ENCODE results near the gene RNF169.
A peak's percentile ranks its signal among the peaks of the same experiment; 100 is the strongest.
"Not testable (repeated sequence)": the region's sequence is repeated elsewhere in the genome, so short reads cannot be mapped to it uniquely, and the experiment has no call there.

RNF169 gene

DNA sequence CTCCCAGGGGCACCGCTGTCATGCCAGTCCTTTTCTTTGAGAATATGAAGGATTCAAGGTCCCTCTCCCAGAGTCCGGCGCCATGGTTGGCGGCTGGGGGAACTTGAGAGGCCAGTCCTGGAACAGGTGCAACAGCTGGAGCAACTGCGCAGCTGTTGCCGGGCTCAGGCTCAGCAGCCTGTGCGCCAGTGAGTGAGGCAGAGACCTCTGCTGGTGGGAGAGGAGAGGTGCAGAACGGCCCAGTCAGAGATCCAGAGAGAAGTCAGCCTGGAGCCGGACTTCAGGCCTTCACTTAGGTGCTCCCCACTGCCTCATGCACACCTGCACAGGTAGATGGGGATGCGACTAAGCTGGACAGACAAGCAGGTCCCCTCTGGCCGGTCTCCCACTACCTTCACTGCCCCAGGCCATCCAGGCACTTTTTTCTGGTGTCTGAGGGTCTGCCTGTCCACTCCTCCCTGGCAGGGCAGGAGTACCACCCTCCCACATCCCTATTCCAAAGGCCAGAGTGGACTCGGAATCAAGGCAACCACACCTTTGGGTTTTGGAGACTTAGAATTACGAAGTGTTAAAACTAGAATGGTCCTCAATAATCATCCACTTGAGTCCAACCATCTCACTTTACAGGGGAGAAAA is 22.0 kb upstream of the RNF169 start:
- peak in 1 of 2 donors; percentile 36 for DNase-seq (ENCODE audit: low read depth in 2 of 2)

DNA sequence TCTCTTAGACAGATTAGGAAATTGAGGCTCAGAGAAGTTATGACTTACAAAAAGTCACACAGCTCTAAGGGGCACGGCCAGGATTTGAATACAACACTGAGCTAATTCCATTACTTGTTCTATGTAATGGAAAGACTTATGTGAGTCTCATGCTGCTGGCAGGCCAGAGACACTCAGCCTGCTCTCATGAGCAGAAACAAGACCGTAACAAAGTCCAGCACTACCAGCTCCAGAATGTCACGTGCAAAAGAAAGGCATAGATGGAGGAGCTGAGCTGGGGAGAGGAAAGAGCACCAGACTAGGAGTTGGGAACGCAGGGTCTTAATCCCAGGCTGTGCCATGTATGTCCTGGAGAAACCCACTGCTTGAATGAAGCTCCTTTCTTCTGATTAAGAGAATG is 19.3 kb upstream of the RNF169 start:
- DNase-seq (ENCODE audit: low read depth in 2 of 2) = no peak

DNA sequence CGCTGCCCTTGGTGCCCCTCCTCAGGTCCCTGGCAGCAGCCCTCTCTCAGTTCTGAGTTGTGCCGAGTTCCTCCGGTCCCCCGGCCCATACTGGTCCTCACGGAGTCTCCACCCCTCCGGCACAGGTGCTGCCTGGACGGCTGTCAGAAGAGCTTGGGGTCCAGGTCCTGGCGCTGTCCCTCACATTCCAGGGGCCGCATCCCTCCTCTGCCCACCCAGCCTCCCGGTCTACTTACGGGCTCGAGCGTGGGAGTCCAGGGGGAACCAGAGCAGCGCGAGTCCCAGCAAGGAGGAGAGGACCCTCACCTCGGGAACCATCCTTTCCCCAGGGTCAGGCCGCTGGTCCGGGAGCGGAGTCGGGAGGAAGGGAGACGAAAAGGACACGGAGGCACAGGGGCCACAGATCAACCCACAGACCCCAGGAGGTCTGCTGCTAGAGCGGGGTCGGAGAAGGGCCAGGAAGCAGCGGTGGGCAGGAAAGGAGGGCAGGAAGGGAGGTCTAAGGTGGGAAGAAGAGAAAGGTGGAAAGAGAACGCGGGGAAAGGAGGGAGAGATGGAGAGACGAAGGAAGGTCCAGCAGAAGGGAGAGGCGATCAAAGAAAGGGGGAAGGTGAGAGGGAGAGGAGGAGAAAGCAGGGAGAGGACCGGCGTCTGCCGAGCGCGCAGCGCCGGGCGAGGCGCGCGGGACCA is 17.9 kb upstream of the RNF169 start:
- DNase-seq (ENCODE audit: low read depth in 2 of 2) = no peak

DNA sequence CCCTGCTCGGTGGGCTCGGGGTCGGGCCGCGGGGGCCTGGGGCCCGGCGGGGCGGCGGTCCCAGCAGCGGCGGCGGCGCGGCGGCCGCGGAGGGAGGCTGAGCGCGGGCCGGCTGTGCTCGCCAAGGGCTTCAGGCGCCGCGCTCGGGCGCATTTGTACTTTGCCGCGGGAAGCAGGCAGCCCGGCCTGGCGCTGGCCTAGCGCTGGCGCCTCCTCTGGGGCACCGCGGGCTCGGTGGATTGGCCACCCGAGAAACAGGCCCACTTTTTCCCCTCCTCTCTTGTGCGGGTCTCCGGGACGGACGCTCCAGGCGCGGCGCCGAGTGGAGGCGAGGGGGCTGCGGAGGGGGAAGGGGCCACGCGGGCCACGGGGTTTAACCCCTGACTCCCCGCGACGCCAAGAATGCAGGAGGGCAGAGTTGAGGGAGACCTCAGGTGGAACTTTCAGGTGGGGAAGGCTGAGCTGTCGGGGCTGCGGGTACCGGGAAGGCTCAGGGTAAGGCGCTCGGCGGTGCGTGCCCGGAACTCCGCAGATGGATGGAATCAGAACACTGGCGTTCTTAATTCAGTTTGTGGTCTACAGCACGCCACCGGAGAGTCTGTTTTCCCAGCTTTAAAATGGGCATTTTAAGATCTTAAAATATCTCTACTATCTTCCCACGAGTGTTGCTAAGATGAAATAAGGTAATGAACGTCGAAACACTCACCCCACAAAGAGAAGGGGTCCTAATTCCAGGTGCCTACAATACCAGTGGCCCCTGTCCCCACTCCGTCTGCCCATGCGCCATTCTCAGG is 17.2 kb upstream of the RNF169 start, which contains the start of gene CHRDL2:
Gene CHRDL2, minus strand, starts transcription at position 126 of the 794 bp plus-strand sequence. CDS start 538 bp downstream, outside the sequence.
- no peak for DNase-seq (ENCODE audit: low read depth in 2 of 2)

DNA sequence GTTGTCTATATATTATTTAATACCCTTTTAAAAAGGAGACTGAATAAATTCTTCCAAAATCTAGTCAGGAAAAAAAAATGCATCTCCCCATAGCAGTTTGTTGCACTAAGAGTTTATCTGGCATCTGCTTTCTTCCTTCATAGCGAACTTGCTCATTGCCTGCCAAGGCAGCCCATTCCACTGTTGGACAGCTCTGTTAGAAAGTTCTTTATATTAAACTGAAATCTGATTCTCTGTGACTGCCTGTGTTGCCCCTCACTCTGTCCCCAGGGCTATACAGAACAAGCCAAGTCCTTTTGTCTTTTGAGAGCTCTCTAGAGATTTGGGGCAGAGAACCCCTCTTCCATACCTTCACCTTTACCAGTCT is 14.1 kb upstream of the RNF169 start:
- no peak for DNase-seq (ENCODE audit: low read depth in 2 of 2)

DNA sequence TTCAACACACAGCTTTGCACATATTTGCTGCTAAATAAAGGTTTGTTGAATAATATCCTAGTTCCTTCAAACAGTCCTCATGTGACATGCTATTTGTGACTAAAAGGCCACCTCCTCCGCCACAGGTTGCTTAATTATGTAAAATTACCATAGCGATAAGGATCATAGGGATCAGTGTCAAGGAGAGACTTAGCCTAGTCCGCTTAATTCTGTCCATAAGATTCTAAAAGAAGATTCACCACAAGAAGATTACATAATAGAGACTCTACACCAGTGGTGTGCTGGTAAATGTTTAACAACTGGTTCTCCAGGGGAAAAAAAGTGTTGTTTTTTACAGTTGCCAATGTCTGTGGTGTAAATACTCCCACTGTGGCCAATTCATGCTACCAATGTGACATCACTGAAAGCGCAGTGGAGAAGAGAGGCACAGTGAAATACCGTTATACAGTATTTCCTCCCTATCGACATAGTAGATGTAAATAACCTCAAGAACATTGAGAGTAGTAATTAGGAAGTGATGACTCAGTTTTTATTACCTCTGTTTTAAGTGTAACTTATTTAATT is 13.2 kb upstream of the RNF169 start:
- no peak for DNase-seq (ENCODE audit: low read depth in 2 of 2)

DNA sequence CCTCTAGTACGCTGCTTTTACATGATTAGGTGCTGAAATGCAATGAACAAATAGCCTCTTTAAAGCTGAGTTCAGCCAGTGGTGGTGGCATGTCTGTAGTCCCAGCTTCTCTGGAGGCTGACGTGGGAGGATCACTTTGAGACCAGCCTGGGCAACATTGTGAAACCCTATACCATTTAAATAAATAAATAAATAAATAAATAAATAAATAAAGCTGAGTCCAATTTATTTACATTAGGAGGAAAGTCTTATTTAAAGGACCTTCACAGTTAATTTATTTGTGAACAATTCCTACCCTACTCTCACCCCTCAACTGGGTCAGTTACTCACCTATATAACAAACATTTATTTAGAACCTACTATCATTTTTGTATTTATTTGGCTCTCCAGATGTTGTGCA is 12.6 kb upstream of the RNF169 start:
- DNase-seq (ENCODE audit: low read depth in 2 of 2) = no peak

DNA sequence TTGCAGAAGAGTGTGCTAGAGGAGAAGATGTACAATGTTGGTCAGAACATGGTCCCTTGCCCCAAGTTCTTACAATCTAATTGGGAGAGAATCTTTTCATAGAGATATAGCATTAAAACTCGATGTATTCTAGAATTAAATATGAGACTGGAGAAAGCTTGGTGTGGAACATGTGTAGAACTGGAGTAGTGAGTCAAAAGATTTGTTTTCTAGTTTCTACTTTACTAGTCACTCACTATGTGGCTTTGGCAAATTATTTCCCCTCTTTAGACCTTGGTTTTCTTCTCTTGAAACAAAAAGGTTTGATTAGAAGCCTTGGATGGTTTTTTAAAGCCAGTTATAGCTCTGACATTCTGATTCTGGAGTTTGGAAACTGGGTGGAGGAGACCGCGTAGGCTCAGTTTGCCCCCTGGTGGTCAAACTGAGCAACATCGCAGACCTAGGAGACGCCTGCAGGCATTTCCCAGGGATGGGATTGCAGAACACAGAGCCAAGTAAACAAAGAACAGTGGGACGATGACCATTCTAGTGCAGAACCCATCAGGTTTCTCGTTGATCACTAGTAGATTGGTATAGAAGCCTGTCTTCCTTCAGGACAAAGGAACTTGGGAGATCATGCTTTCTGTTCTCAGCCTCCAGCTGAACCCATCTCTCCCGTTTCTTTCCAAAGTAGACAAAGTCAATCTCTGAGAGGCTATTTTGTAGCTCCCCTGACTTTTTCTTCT is 8.9 kb upstream of the RNF169 start:
- DNase-seq (ENCODE audit: low read depth in 2 of 2) = no peak

DNA sequence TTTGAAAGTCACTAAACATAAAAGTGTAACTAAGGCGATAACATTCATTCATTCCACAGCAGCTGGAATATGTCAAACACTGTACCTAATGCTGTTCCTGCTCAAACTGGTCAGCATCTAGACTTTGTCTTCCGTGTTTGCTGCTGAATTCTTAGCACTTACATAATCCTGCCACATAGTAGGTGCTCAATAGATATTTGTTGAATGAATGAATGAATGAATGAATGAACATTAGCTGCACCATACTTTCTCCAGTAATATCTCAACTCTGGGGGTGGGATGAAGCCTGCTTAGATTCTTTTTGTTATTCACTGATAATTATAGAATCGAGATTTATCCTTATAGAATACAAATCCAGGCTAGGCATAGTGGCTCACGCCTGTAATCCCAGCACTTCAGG is 6.6 kb upstream of the RNF169 start:
- DNase-seq (ENCODE audit: low read depth in 2 of 2) = no peak

DNA sequence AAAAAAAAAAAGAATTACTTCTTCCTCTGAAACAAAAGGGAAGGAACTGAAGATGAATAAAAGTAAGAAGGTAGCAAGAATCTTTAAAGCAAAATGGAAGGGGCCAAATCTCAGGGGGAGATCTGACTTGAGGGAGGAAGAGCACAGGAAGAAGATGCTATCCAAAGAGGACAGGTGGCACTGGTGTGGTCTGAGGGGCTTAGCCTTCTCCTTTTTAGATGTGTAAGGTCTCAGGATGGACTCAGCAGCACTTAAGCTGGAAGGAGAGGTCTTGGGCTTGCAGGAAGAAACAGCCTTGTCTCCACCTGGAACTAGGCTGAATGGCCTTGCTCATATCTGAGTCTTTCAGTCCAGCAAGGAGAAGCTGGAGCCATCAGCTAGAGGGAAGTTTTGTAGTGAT is 5.0 kb upstream of the RNF169 start:
- no peak for DNase-seq (ENCODE audit: low read depth in 2 of 2)

DNA sequence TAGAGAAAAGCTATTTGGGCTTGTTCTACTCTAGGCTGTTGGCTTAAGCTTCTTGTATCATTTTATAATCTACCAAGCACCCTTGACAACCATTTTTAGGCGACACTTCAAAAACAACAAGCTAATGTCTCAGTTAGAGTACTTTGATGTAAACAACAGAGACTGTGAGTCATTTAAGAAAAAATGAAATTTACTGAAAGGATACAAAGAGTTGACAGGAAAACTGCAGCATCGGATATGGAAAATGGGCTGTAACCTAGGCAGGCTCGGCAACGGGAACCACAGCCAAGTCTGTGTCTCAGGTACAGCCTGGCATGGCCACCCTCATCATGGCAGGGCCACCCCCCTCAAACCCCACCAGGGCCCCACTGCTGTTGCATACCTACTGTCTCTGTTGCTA is 4.4 kb upstream of the RNF169 start:
- no peak for DNase-seq (ENCODE audit: low read depth in 2 of 2)

DNA sequence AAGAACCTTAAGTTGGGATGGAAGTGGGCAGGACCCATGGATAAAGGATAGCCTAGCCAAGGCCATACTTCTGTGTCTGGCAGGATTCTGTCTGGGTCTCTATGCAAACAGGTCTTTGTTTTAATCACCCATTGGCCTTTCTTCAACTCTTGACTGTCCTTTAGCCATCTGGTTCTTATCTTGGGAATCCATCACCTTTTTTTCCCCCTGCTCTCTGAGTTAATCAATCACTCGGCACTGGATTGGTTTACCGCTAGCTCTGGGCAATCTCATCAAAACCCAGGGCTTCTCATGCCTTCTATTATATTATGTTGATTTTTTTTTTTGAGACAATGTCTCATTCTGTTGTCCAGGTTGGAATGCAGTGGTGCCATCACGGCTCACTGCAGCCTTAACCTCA is 1.8 kb upstream of the RNF169 start:
- DNase-seq (ENCODE audit: low read depth in 2 of 2) = no peak

DNA sequence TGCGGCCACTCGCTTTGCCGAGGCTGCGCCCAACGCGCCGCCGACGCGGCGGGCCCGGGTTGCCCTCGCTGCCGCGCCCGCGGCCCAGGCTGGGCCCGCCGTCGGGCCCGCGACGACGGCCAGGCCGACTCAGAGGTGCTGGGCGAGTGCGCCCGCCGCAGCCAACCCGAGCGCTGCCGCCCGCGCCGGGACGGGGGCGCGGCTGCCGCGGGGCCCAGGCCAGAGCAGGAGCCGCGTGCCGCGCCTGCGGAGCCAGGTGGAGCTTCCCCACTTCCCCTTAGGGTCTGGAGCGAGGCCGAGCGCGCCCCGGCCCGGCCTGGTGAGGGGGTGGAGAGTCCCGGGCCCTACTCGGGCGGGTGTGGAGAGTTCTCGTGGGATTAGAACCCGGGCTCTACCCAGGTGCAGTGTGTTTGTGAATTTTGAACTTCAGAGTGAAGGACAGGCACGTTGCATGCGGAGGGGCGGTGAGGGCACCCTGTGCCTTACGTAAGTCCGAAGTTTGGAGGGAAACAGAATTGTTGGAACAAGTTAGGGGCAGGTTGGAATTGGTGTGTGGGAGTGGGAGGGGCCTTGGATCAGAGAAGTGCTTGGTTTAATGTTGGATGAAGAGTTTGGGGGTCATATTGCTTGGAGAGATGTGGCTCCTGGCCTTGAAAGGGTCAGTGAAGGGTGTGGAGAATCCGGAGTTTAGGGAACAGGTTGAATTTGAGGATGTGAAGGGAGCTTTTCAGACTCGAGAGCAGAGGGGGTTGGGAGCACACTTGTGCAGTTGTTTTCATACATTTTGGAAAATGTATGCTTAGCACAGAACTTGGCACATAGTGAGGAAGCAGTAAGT is 697 bp downstream of the RNF169 start:
- peak; percentile 48 to 54 for DNase-seq (ENCODE audit: low read depth in 2 of 2)

DNA sequence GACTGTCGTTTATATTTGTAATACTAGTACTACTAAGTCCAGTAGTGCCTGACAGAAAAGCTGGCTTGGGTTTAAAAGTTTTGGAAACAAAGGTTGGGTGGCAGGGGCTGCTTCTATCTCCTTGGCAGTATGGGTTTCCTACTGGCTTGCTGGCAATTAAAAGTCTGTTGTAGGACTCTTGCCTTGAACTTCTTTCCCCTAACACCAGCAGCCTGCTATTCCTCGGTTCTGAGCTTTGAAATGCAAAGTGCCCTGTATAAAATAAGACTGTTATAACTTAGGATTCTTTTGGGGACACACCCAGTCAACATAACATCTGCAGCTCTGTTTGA is 1.3 kb downstream of the RNF169 start:
- no peak for DNase-seq (ENCODE audit: low read depth in 2 of 2)

DNA sequence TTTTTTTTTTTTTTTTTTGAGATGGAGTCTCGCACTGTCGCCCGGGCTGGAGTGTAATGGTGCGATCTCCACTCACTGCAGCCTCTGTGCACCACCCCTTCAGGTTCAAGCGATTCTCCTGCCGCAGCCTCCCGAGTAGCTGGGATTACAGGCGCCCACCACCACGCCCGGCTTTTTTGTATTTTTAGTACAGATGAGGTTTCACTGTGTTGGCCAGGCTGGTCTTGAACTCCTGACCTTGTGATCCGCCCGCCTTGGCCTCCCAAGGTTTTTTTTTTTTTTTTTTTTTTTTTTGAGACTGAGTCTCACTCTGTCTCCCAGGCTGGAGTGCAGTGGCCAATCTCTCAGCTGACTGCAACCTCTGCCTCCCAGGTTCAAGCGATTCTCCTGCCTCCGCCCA is 1.9 kb downstream of the RNF169 start:
- DNase-seq (ENCODE audit: low read depth in 2 of 2) = not testable (repeated sequence)

DNA sequence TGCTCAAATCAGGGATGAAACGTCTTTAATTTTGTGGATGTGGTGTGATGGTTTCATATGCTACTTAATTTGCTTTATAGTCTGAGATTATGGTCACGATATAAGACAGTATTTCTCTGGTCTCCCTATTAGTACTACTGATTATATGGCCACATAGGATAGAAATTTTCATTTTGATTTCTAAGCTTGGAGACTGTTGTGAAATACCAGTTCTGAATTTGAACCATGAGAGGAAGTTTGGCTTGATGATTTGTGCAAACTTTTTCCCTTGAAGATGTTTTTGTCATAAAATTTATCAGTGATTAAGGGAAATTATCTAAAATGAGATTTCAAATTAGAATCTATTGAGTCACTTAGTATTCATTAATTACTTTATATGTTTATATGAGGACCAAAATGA is 2.7 kb downstream of the RNF169 start:
- DNase-seq (ENCODE audit: low read depth in 2 of 2) = no peak

DNA sequence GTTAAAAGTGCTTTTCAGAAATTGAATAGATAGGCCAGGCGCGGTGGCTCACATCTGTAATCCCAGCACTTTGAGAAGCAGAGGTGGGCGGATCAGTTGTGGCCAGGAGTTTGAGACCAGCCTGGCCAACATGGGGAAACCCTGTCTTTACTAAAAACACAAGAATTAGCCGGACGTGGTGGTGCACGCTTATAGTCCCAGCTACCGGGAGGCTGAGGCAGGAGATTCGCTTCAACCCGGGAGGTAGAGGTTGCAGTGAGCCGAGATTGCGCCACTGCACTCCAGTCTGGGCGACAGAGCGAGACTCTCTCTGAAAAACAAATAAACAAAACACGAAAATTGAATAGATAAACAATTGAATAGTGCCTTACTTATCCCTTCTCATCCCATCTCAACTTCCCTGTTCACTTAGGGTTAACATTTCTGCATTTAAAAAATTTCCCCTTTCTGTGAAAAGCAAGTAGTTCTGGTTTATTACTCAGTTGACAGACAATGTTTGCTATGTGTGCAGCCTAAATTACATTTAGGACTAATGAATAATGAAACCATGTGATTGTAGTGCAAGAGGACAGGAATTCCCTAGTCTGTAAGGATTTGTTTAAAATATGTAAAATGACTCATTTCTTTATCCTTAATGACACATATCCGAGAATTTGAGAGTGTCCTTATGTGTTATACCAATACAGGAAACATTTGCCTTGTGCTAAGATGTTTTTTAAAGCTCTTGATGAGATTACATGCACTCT is 6.0 kb downstream of the RNF169 start:
- DNase-seq (ENCODE audit: low read depth in 2 of 2) = no peak

DNA sequence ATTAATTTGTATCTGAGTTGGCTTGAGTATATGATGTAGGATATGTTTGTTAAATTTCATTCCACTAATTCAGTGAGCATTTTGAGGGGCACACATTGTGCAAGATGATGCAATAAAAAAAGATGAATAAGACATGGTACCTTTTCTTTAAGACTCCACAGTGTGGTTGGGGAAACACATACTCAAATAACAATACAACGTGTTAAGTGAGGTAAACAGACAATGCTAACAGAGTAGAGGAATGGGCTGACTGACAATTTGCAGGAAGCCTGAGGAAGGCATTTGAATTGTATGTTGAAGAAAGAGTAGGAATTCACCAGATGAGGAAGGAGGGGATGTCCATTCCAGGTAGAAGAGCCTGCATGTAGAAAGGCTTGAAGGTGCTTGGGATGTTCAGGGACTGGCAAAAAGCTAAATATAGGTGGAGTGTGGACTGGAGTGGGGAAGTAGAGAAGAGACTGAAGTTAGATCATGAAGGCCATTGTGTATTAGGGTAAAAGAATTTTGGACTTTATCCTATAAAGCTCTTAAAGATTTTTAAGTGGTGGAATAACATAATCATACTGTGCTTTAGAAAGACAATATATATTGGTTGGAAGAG is 6.8 kb downstream of the RNF169 start:
- DNase-seq (ENCODE audit: low read depth in 2 of 2) = no peak

DNA sequence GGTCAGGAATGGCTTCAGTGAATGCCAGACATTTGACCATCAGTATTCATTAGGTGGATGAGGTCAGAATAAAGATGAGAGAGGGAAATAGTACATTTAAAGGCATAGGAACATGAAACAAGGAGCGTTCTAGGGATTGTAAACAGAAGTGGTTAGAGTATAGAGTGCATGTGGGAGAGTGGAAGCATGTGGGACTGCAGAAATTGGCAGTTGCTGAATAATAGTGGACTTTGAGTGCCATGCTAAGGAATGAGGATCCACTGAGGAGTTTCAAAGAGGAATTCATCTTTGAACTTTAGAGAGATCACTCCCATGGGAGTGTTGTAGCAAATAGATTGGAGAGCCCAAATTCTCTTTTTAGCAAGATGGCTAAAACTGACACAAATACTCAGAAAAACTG is 7.9 kb downstream of the RNF169 start:
- DNase-seq (ENCODE audit: low read depth in 2 of 2) = no peak

DNA sequence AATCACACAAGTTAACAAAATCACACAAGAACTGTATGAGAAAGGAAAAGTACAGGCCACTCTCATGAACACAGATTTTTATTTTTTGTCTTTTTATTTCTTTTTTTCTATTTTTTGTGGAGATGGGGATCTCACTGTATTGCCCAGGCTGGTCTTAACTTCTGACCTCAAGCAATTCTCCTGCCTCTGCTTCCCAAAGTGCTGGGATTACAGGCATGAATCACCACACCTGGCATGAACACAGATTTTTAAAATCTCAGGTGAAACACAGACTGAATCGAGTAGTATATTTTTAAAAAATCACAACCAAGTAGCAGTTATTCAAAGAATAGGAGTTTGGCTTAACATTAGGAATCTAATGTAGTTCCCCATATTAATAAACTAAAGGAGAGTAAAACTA is 18.3 kb downstream of the RNF169 start:
- DNase-seq (ENCODE audit: low read depth in 2 of 2) = no peak
